Sigmoid colon (tissue), 4 donors: ENCODE measurements around the gene VMA21.

ENCODE experiments used
- POLR2AphosphoS5 ChIP-seq, 4 donors: sonication (generic); formaldehyde crosslinking; IDR thresholded peaks; one replicate each; pipeline ENCODE4 v1.6.1; 2017; ENCODE audit warnings: antibody characterized with exemption in 4 of 4
- TF ChIP-seq, protein P1 (sequence below), 4 experiments: fragments of 450-650 bp in 3 of 4; fragments of 200-600 bp in 1 of 4; IDR thresholded peaks; one replicate each; pipeline ENCODE4 v1.5.1; 2016 to 2019; ENCODE audit warnings: antibody characterized with exemption in 4 of 4, mild to moderate bottlenecking in 3 of 4, moderate library complexity in 2 of 4

DNA sequence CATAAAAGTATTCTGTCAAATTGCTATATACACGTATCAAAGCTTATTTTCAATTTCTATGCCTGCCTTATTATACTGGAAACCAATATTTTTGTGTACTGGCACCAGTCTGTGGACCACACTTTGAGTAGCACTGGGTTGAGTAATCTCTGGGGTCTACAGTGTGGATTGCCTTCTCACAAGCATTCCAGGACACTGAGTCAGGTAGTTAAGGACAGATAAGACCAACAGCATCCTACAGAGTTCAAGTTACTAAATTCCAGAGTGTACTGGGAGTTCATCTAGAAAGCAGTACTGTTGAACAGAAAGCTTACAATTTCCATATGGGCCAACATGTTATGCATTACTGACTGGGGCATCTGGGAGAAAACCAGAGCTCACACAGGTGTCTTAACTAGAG lies 61.8 kb downstream of the VMA21 start:
- TF ChIP-seq POLR2AphosphoS5 (IDR thresholded peaks at IDR 0.05): no peak
- TF ChIP-seq, protein P1, sequence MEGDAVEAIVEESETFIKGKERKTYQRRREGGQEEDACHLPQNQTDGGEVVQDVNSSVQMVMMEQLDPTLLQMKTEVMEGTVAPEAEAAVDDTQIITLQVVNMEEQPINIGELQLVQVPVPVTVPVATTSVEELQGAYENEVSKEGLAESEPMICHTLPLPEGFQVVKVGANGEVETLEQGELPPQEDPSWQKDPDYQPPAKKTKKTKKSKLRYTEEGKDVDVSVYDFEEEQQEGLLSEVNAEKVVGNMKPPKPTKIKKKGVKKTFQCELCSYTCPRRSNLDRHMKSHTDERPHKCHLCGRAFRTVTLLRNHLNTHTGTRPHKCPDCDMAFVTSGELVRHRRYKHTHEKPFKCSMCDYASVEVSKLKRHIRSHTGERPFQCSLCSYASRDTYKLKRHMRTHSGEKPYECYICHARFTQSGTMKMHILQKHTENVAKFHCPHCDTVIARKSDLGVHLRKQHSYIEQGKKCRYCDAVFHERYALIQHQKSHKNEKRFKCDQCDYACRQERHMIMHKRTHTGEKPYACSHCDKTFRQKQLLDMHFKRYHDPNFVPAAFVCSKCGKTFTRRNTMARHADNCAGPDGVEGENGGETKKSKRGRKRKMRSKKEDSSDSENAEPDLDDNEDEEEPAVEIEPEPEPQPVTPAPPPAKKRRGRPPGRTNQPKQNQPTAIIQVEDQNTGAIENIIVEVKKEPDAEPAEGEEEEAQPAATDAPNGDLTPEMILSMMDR (IDR thresholded peaks at IDR 0.05): no peak
